D341Med (cell line): Measurements from ENCODE around the gene RPS18.
"Not testable (repeated sequence)": the region's sequence is repeated elsewhere in the genome, so short reads cannot be mapped to it uniquely, and the experiment has no call there.

Source experiments
- DNase-seq: peaks from one replicate; pipeline ENCODE4 v3.0.0; 2012; ENCODE audit warnings: low spot score

Gene RPS18

GRCh38 chr6:33271468-33272274 lies at the start of gene RPS18, which contains the start of gene VPS52:
Gene RPS18 (plus strand): TSS chr6:33272075. CDS start chr6:33272120, 45 bp downstream.
Gene VPS52 (minus strand): TSS chr6:33271876. CDS start chr6:33271675, 201 bp downstream.
- DNase-seq, result peak; percentile 88

GRCh38 chr6:33226503-33227120 lies 45.3 kb upstream of the RPS18 start:
- not testable (repeated sequence) for DNase-seq

- no peak for DNase-seq
Measured at GRCh38 chr6:33235221-33235634, 36.6 kb upstream of the RPS18 start.

GRCh38 chr6:33236328-33236727 lies 35.5 kb upstream of the RPS18 start:
- DNase-seq, result no peak

GRCh38 chr6:33236852-33237251 lies 35.0 kb upstream of the RPS18 start:
- DNase-seq, result no peak

- DNase-seq, result no peak
Measured at GRCh38 chr6:33237741-33238140, 34.1 kb upstream of the RPS18 start.

- DNase-seq, result no peak
Measured at GRCh38 chr6:33241968-33242367, 29.9 kb upstream of the RPS18 start.

GRCh38 chr6:33243476-33243875 lies 28.4 kb upstream of the RPS18 start:
- no peak for DNase-seq

GRCh38 chr6:33247977-33248642 lies 23.8 kb upstream of the RPS18 start:
- DNase-seq, result peak; percentile 85

- DNase-seq, result peak; percentile 41
Measured at GRCh38 chr6:33248643-33248931, 23.3 kb upstream of the RPS18 start.

GRCh38 chr6:33248932-33249731 lies 22.7 kb upstream of the RPS18 start:
- peak; percentile 93 for DNase-seq

- peak; percentile 62 for DNase-seq
Measured at GRCh38 chr6:33249732-33250630, 21.9 kb upstream of the RPS18 start.

GRCh38 chr6:33250731-33251130 lies 21.1 kb upstream of the RPS18 start:
- DNase-seq, result no peak

- DNase-seq, result no peak
Measured at GRCh38 chr6:33251395-33252012, 20.4 kb upstream of the RPS18 start.

- no peak for DNase-seq
Measured at GRCh38 chr6:33252759-33253158, 19.1 kb upstream of the RPS18 start.

GRCh38 chr6:33254591-33254990 lies 17.3 kb upstream of the RPS18 start:
- DNase-seq, result no peak

- DNase-seq, result no peak
Measured at GRCh38 chr6:33259032-33259431, 12.8 kb upstream of the RPS18 start.

GRCh38 chr6:33262490-33262889 lies 9.4 kb upstream of the RPS18 start:
- DNase-seq, result not testable (repeated sequence)

GRCh38 chr6:33264015-33264414 lies 7.9 kb upstream of the RPS18 start:
- no peak for DNase-seq

GRCh38 chr6:33271117-33271467 lies 783 bp upstream of the RPS18 start:
- no peak for DNase-seq
